Umbilical cord (tissue), 2 donors: ENCODE results near the gene ZEB2. TPM values are rescaled to one million over a fixed set of nuclear protein-coding genes. Genes with fewer than 3 reads are reported as not detected.

Source experiments
- DNase-seq: peaks from one replicate; pipeline ENCODE4 v3.0.0-alpha.2; 2015; ENCODE audit warnings: low spot score
- total RNA-seq: library from RNA; depleted of rRNA; stranded (reverse); fragments of >200 nt; gene quantifications from one replicate; pipeline ENCODE4 v1.2.3, GENCODE V29; 2014; ENCODE audit warnings: low replicate concordance; ENCODE audit not compliant: insufficient read depth

ZEB2 gene
- total RNA-seq, 1 donor from 2014 or later: 136 TPM

- no peak for DNase-seq
These were observed 23.6 kb downstream of the ZEB2 start for GRCh38 chr2:144496092-144496976.

GRCh38 chr2:144495227-144496091 lies 24.5 kb downstream of the ZEB2 start:
- no peak for DNase-seq

GRCh38 chr2:144493027-144493809 lies 26.7 kb downstream of the ZEB2 start:
- no peak for DNase-seq

- DNase-seq: no peak
These were observed 29.1 kb downstream of the ZEB2 start for GRCh38 chr2:144490857-144491256.

GRCh38 chr2:144490017-144490416 lies 29.9 kb downstream of the ZEB2 start:
- no peak for DNase-seq

GRCh38 chr2:144489315-144489916 lies 30.5 kb downstream of the ZEB2 start:
- no peak for DNase-seq

GRCh38 chr2:144484201-144484948 lies 35.5 kb downstream of the ZEB2 start:
- DNase-seq: no peak

- no peak for DNase-seq
These were observed 38.3 kb downstream of the ZEB2 start for GRCh38 chr2:144481666-144482065.

GRCh38 chr2:144481109-144481508 lies 38.8 kb downstream of the ZEB2 start:
- no peak for DNase-seq

GRCh38 chr2:144480285-144480684 lies 39.6 kb downstream of the ZEB2 start:
- DNase-seq: no peak

GRCh38 chr2:144479659-144480058 lies 40.3 kb downstream of the ZEB2 start:
- no peak for DNase-seq

GRCh38 chr2:144479138-144479537 lies 40.8 kb downstream of the ZEB2 start:
- DNase-seq: no peak

GRCh38 chr2:144477957-144478311 lies 42.0 kb downstream of the ZEB2 start:
- DNase-seq: no peak

- peak; percentile 81 for DNase-seq
These were observed 42.5 kb downstream of the ZEB2 start for GRCh38 chr2:144477281-144477956.

- no peak for DNase-seq
These were observed 43.2 kb downstream of the ZEB2 start for GRCh38 chr2:144476682-144477081.

- no peak for DNase-seq
These were observed 44.2 kb downstream of the ZEB2 start for GRCh38 chr2:144475569-144476275.

- DNase-seq: no peak
These were observed 44.9 kb downstream of the ZEB2 start for GRCh38 chr2:144475044-144475443.

GRCh38 chr2:144474017-144474416 lies 45.9 kb downstream of the ZEB2 start:
- no peak for DNase-seq

GRCh38 chr2:144472911-144473310 lies 47.0 kb downstream of the ZEB2 start:
- no peak for DNase-seq

GRCh38 chr2:144472046-144472412 lies 47.9 kb downstream of the ZEB2 start:
- no peak for DNase-seq
